HuH-7.5 (cell line): ENCODE results near the gene XYLB.
"Not testable (repeated sequence)": the region's sequence is repeated elsewhere in the genome, so short reads cannot be mapped to it uniquely, and the experiment has no call there.

Experiments
- DNase-seq: peaks from one replicate; pipeline ENCODE4 v3.0.0; 2011; ENCODE audit warnings: low spot score

Gene XYLB

DNA sequence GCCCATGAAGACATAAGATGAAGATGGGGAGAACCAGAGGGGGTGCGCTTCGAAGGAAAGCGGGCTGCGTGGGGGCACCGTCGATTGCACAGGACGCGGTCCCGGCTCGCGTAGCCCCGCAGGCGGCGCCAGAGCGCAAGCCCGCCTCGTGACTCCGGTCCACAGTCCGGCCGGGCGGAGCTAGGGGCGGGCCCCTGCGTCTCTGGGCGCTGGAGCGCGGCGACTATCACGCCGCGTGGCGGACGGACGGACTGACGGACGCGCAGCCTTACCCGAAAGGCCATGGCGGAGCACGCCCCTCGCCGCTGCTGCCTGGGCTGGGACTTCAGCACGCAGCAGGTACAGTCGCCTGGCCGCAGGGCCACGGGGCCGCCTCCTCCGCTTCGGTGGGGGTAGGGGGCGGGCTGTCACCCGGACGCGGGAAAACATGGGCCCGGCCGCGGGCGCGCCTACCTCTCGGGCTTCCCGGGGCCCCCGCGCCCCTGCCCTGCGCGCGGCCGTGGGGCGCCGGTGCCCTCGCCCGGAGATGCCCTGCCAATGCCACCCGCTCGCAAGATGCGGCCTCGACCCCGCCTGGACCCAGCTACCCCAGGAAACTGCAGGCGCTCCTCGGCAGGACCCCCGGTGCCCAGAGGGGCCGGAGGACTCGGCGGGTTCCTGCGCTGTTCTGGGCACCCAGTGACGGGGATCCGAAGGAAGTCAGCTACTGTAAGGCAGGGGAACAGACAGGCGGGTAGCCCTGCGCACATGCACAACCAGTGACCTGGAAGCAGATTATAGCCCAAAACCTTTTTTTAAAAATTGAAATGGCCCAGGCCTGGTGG, at the start of gene XYLB:
XYLB (plus strand) TSS at position 199 of the 824 bp plus-strand sequence; CDS start at position 283, 84 bp downstream.
- peak; percentile 87 for DNase-seq

DNA sequence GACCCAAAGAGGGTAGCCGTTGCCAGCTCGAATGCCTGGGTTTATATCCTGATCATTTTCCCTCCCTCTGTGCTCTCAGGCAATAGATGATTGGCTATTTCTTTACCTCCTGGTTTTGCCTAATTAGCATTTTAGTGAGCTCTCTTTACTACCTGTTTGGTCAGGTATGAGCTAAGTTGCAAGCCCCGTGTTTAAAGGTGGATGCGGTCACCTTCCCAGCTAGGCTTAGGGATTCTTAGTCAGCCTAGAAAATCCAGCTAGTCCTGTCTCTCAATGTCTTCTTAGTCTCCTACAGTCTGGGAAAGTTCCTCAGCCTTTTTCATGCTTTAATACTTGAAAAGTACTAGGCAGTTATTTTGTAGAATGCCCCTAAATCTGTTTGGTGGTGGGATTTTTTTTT, 49.5 kb upstream of the XYLB start:
- DNase-seq, result not testable (repeated sequence)

DNA sequence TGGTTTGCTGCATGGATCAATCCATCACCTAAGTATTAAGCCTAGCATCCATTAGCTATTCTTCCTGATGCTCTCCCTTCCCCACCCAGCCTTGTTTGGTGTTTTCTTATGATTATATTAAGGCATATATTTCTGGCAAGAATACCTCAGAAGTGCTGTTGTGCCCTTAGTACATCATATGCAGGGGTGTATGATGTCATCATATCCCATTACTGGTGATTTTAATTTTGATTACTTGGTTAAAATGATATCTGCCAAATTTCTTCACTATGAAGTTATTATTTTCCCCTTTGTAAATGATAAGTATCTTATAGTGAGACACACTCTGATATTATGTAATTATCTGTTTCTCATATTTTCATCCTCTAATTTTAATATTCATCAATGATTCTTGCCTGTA, 49.0 kb upstream of the XYLB start:
- DNase-seq, result no peak

DNA sequence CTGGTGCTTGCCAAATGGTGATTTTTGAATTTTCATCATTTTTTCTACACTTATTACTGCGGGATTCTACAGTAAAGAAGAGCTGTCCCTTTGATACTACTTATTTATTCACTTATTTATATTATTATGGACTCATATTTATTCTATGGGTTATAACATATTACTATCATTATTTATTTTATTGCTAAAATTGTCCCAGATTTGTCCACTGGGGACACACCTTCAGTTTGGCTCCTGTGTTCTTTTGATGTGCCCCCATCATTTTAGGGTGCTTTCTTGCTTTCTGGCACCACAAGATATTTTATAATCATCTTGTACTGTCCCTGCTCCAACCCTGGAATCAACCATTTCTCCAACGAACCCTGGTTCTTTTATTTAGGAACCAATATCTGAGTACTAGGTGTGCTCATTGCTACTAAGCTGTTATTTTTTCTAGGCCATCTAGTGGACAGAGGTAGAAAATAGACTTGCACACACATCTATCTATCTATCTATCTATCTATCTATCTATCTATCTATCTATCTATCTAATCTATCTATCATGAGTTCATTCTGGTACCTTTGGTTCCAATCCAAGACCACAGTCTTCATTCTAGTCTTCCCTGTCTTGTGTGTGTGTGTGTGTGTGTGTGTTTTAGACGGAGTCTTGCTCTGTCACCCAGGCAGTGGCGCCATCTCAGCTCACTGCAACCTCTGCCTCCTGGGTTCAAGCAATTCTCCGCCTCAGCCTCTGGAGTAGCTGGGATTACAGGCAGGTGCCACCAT, 48.5 kb upstream of the XYLB start:
- no peak for DNase-seq

DNA sequence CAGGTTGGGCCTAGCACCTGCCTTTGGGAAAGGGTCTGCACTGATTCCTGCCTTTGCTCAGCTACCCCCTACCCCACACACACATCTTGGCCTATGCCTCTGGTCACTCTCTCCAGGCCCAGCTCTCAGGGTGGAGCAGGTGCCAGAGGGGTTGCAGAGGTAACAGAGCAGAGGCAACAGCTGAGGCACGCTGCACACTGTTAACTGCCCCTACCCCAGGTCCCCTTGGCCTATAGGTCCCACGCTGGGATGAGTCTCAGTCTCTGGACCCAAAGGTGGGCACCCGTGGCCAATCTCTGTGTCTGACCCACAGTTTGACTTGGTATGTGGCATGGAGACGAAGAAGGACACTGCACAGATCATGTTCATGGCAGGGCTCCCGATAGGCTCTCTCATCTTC, 39.6 kb upstream of the XYLB start:
- no peak for DNase-seq

DNA sequence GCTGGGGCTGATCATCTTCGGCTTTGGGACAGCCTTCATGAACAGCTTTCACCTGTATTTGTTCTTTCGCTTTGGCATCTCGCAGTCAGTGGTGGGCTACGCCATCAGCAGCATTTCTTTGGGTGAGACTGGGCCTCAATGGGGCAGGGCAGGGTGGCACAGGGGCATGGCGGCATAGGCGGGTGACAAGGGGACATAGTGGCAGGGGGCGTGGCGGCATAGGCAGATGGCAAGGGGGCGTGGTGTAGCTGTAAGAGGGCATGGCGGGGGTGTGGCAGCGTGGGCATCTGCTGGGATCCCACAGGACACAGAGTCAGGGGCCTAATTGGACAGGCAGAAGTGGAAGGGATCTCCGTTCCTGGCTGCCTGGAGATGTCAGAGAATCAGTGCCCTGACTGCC, 39.0 kb upstream of the XYLB start:
- no peak for DNase-seq

DNA sequence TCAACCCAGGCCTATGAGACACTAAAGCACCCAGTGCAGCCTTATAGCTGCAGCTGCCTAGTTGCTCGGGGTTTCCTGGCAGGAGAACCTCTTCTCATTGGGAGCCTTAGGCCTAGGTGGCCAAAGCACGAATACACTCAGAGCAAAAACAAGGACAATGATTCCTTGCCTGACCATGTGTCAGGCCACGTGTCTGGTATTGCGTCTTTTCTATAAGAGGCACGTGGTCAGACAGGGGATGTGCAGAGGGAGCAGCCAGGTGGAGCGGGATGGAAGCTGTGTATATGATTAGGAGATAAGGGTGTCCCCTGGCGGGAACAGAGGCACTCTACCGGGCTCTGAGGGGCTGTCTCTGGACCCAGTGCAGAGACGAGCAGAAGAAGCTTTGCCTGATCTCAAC, 38.1 kb upstream of the XYLB start:
- no peak for DNase-seq

DNA sequence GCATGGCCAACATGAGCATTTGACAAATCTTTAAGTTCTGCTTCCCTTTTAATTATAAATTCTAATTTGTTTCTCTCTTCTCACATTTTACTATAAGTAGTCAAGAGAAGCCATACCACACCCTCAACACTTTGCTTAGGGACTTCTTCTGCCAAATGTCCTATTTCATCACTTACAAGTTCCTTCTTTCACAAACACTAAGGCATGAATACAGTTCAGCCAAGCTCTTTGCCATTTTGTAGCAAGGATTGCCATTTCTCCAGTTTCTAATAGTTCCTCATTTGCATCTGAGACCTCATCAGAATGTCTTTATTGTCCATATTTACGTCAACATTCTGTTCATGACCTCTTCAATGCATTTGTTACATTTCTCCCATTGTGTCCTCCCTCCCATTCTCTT, 35.1 kb upstream of the XYLB start:
- DNase-seq, result no peak

DNA sequence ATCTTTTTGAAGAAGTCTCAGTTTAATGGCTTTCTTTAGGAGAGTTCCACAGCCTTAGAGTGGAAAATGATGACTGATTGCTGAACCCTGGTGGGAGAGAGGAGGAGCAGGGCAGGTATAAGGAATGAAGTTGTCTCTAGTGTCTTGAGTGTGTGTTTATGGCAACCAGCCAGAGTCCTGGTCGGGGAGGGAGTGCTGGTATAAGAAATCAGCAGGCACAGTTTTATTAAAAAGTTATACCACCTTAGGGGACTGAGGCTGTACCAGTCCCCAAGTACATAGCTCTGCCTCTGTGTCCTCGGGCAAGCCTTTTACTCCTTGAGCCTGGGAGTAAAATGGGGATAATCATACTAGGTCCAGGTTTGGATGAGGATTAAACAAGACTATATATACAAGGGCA, 34.6 kb upstream of the XYLB start:
- DNase-seq, result no peak

DNA sequence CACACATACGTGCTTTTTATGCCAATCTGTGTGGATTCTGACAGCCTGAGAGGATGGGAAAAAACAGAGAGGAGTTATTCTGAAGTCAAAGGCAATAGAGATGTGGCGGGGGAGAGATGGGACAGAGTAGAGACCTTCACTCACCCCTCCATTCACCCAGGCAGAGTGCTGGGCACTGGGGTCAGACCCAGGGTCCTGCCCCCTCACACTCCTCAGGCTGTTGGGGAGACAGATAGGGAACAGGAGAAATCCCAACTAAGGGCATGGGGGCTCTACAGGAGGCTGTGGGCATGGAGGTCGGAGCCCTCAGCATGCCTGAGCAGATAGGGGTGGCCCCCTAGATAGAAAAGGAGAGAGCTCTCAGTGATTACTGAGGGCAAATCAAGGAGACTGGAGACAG, 34.2 kb upstream of the XYLB start:
- DNase-seq, result no peak

DNA sequence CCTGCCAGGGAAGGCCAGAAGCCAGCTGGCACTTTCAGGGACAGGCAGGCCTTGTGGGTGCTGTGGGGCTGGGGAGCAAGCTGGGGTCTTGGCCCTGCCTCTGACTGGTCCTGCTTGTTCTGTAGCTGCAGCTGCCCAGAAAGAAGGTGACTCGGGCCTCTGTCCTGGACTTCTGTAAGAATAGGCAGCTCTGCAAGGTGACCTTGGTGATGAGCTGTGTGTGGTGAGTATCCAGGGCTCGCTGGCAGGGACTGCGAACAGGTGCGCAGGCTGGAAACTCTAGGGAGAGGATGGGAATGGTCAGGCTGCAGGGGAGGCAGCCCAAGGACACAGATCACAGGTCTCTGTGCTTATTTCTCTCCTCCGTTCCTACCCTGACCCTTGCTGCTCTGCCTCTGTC, 33.3 kb upstream of the XYLB start:
- DNase-seq, result no peak

DNA sequence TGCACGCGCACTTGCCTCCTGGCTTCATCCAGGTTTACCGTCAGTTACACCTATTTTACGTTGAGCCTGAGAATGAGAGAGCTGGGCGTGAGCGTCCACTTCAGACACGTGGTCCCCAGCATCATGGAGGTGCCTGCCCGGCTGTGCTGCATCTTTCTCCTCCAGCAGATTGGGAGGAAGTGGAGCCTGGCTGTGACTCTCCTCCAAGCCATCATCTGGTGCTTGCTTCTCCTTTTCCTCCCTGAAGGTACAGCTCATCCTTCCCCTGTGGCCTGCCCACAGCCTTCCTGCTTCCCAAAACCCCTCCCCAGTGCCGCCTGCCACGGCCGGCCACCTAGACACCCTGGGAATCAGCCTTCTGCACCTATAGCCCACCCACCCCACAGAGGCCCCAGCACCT, 32.9 kb upstream of the XYLB start:
- no peak for DNase-seq

DNA sequence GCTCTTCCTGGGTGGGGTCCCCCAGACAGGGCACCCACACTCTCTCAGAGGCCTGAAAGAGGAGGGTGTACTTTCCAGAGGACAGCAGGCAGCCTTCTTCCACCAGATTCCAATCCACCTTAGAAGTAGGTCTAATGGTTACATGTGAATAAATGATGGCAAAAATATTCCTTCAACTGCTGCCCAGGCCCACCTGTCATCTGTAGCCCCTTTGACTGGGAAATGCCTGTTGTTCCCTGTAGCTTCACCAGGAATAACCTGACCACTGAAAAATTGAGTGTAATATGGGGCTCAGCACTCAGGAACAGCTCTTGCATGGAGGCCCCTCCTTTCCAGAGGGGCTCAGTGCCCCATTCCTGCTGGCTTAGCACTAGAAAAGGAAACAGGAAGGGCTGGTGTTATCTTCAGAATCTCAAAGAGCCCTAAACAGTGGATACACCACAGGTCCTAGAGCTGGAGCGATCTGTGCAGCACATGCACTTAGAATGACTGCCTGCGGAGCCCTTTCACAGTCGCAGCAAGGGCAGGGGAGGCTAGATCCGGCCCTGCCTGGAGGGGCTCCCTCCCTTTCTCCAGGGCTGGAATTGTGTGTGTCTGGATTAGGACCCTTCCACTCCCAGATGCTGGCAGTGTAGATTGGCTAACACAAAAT, 32.3 kb upstream of the XYLB start:
- DNase-seq, result no peak

DNA sequence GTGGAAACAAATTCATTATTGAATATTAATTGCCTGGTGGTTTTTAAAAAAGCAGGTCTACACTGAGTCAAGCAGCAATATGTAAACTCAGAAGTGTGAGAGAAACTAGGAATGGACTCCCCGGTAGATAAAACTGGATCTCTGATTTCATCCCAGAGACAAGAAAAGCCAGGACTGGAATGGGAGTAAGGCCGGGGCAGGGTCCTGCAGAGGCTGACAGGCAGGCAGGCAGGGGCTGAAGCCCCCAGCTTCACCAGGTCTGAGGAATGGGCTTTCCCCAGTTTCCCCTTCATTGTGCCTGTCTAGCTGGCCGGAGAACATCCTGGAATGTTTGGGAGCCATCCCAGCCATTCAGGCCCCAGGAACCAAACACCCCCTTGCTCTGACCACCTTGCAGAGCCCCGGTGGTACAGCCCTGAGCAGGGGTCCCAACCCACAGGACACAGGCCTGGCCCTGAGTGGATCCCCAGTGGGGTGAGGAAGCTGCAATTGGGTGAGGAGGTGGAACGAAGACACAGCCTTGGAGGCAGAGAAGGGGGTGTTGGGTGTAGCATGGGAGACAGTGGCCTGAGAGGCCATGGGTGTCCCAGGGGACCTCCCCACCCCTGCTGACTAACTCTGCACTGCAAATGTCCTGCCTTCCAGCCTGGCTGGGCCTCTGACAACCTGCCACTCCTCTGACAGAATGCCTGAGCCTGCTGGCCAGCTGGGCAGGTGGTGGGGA, 31.7 kb upstream of the XYLB start:
- no peak for DNase-seq

DNA sequence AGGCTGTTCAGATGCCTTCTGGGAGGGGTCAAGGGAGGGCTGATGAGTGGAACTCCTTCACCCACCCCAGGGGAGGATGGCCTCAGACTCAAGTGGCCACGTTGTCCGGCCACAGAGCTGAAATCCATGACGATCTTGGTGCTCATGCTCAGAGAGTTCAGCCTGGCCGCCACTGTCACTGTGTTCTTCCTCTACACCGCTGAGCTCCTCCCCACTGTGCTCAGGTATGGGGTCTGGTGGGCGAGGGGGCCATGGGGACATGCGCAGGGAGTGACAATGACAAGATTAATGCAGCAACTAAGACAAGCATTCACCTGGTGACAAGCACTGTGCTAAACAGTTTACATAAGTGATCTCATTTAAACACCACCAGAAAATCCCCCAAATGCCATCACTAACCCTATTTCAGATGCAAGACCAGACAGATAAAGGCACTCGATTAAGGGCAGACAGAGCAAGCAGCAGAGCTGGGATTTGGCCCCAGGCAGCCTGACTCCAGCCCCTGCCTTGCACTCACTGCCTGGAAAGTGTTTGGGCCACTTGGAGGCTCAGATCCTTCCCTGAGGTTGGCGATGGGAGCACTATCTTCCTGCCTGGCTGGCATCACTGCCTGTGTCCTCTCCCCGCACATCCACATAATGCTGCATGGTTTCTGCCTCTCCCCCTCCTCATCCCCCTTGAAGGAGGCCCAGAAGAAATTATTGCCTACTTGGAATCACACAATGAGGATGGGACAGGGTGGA, 30.9 kb upstream of the XYLB start:
- no peak for DNase-seq

DNA sequence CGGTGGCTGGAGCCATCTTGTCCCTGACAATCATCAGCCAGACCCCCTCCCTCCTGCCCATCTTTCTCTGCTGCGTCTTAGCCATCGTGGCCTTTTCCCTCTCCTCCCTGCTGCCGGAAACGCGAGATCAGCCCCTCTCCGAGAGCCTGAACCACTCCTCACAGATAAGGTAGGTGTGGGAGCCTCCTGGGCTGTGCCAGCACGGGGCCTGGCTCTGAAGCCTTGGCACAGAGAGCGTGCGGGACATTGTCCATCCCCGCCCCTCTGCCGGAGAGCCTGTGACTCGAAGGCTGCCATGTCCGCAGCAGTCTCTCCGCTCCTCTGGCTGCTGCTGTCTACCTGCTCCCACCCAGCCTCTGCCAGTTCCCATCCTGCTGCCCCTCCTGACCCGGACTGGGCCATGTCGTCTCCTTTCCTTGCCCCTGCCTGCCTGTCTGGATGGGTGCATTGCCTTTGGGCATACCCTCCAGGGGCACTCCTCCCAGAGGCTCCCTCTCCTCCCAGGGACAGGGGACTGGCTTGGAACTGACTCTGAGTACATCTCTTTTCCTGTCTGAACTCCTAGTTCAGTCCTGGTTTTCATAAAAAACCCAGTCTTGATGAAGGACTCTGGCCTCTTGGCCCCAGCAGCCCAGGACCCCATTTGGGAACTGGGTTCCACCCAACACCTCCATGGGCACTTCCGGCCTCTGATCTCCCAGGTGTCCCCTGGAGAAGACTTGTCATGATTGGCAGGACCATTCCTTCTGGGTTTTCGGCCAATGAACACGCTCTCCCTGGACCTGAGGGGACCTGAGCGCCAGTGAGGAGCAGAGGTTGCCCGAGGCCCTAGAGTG, 30.0 kb upstream of the XYLB start:
- DNase-seq, result no peak

DNA sequence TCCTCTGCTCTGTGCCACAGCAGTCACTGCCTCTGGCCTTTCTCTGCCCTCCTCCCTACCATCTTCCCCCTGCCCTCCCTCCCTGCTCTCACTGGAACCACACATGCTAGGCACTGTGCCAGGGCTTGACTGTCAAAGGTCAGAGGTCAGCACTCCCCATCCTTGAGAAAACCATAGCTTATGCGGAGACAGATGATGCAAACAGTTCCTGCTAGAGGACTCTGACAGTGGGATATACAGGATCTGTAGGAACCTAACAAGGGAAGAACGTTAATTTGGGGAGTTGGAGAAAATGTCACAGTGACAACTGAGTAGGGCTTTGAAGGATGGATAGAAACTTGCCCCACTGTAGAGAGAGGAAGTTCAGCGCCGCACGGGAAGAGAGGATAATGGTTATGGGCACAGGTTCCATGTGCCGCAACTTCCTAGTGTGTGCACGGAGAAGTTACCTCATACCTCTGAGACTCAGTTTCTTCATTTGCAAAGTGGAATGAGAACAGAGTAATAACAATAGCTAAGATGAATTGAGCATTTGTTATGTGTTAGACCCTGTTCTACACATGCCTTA, 29.3 kb upstream of the XYLB start:
- no peak for DNase-seq

DNA sequence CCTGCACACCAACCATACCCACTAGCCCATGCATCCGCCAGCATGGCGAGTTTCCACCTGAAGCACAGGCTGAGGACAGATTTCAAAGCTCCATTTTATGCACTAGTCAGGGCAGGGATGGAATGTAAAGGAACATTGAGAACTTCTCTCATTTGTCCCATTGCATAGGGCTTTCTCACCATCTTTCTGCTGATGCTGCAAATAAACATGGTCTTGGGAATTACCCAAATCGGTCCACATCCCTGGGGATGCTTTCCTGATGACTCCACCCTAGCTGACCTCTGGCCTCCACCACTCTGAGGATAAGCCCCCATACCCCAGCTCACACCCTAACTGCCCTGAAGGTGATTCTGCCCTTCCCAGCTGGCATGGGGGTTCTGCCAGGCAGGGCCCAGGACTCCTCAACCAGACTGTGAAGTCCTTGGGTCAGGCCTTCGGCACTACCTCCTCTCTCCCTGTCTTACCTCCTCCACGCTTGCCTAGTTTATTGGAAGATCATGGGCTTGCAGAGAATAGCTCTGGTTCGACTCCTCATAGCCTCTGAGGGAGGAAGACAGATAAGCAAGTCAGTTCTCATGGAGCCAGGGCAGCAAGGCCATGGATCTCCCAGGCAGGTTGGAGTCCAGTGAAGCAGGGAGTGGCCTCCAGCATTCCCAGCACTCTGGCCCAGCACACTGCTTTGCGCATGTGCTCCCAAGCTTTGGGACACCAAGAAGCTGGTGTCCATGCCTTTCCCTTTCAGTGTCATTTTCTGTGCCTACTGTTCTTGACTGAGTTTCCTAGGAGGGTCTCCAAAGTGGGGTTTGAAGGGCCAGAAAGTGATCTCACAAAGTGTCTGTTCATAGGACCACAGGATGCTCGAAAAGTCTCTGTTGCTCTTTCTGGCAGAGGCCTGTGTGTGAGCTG, 27.6 kb upstream of the XYLB start:
- DNase-seq, result no peak

DNA sequence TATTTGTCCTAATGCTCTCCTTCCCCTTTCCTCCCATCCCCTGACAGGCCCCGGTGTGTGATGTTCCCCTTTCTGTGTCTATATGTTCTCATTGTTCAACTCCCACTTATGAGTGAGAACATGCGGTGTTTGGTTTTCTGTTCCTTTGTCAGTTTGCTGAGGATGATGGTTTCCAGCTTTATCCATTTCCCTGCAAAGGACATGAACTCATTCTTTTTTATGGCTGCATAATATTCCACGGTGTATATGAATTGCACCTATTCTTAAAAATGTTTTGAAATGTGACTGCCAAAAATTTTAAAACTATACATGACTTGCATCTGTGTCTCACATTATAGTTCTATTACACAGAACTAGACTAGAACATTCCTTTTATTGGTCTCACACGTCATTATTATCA, 25.9 kb upstream of the XYLB start:
- DNase-seq, result not testable (repeated sequence)
